HepG2 (cell line): Measurements from ENCODE around the gene CHD9NB. TPM values are rescaled to one million over a fixed set of nuclear protein-coding genes. Genes with fewer than 3 reads are reported as not detected.

Experiments
- AKAP8 ChIP-seq: sonication (generic); formaldehyde crosslinking; IDR thresholded peaks from 2 replicates; pipeline ENCODE4 v1.5.1; 2020; ENCODE audit warnings: mild to moderate bottlenecking, missing genetic modification reagents
- ERF ChIP-seq: IDR thresholded peaks from 2 replicates; pipeline ENCODE4 v1.6.1; 2018; ENCODE audit warnings: missing biosample characterization, missing genetic modification reagents
- GTF3A ChIP-seq: sonication (generic); formaldehyde crosslinking; conservative IDR thresholded peaks from 2 replicates; pipeline ENCODE4 v1.4.0; 2020; ENCODE audit warnings: mild to moderate bottlenecking, missing genetic modification reagents
- HCFC1 ChIP-seq: fragments of 150-350 bp; IDR thresholded peaks from 2 replicates; pipeline ENCODE4 v1.6.1; 2014; ENCODE audit warnings: low read depth, low read length
- KDM2A ChIP-seq: sonication (generic); formaldehyde crosslinking; IDR thresholded peaks from 2 replicates; pipeline ENCODE4 v1.4.0; 2020; ENCODE audit warnings: low read depth, missing genetic modification reagents, borderline replicate concordance
- MAFG ChIP-seq: sonication (generic); formaldehyde crosslinking; IDR thresholded peaks from 2 replicates; pipeline ENCODE4 v1.5.1; 2020; ENCODE audit warnings: mild to moderate bottlenecking, missing genetic modification reagents
- NFE2 ChIP-seq: sonication (generic); formaldehyde crosslinking; IDR thresholded peaks from 2 replicates; pipeline ENCODE4 v1.4.0; 2020; ENCODE audit warnings: missing genetic modification reagents
- NFYC ChIP-seq: IDR thresholded peaks from 2 replicates; pipeline ENCODE4 v1.6.1; 2016; ENCODE audit warnings: missing genetic modification reagents, missing compliant biosample characterization
- RAD21 ChIP-seq: fragments of 450-650 bp; formaldehyde crosslinking; IDR thresholded peaks from 2 replicates; pipeline ENCODE4 v1.5.0; 2020; ENCODE audit warnings: mild to moderate bottlenecking
- SMARCE1 ChIP-seq: fragments of 450-650 bp; IDR thresholded peaks from 2 replicates; pipeline ENCODE4 v1.6.1; 2017; ENCODE audit warnings: borderline replicate concordance
- SNAPC2 ChIP-seq: sonication (generic); formaldehyde crosslinking; IDR thresholded peaks from 2 replicates; pipeline ENCODE4 v1.8.1; 2022; ENCODE audit warnings: mild to moderate bottlenecking, missing genetic modification reagents
- SP140L ChIP-seq: sonication (generic); formaldehyde crosslinking; IDR thresholded peaks from 2 replicates; pipeline ENCODE4 v1.4.0; 2020; ENCODE audit warnings: missing genetic modification reagents, borderline replicate concordance
- SSRP1 ChIP-seq: IDR thresholded peaks from 2 replicates; pipeline ENCODE4 v1.6.1; 2016; ENCODE audit warnings: control low read depth
- TEAD2 ChIP-seq: sonication (generic); formaldehyde crosslinking; IDR thresholded peaks from 2 replicates; pipeline ENCODE4 v1.9.0; 2021; ENCODE audit warnings: missing genetic modification reagents
- ZBTB38 ChIP-seq: sonication (generic); formaldehyde crosslinking; IDR thresholded peaks from 2 replicates; pipeline ENCODE4 v1.5.1; 2020; ENCODE audit warnings: mild to moderate bottlenecking, missing genetic modification reagents
- ZBTB42 ChIP-seq: sonication (generic); formaldehyde crosslinking; IDR thresholded peaks from 2 replicates; pipeline ENCODE4 v1.5.0; 2020; ENCODE audit warnings: mild to moderate bottlenecking, missing genetic modification reagents
- ZMAT3 ChIP-seq: sonication (generic); formaldehyde crosslinking; conservative IDR thresholded peaks from 2 replicates; pipeline ENCODE4 v1.7.0; 2021; ENCODE audit warnings: missing genetic modification reagents
- ZNF501 ChIP-seq: sonication (generic); formaldehyde crosslinking; IDR thresholded peaks from 2 replicates; pipeline ENCODE4 v1.5.1; 2020; ENCODE audit warnings: mild to moderate bottlenecking, moderate library complexity, missing genetic modification reagents
- polyA plus RNA-seq, 8 experiments: library from polyadenylated mRNA; depleted of rRNA in 3 of 8; stranded (reverse) in 7 of 8; unstranded in 1 of 8; fragments of >200 nt; fragmentation: Illumina TruSeq in 4 of 8; extraction: Trizol in 4 of 8; gene quantifications; 2 replicates each; pipeline versions ENCODE4 v1.2.1 to v1.2.3, GENCODE V29; 2011 to 2016; ENCODE audit warnings: low read depth in 4 of 8, missing spikeins in 1 of 8, mixed read lengths in 1 of 8; ENCODE audit not compliant: insufficient read depth in 1 of 8
- total RNA-seq, 5 experiments: library from RNA; depleted of rRNA; stranded (reverse); fragments of >200 nt; fragmentation: Illumina TruSeq; extraction: Trizol; gene quantifications; 2 replicates each; pipeline ENCODE4 v1.2.3, GENCODE V29; 2016; ENCODE audit warnings: low read depth in 1 of 5
- TF ChIP-seq, protein P1 (sequence below): IDR thresholded peaks from 2 replicates; pipeline ENCODE4 v1.6.1; 2016; ENCODE audit warnings: control low read depth
- TF ChIP-seq, protein P2 (sequence below): sonication (generic); formaldehyde crosslinking; IDR thresholded peaks from 2 replicates; pipeline ENCODE4 v1.5.1; 2020; ENCODE audit warnings: missing genetic modification reagents, mild to moderate bottlenecking, borderline replicate concordance
- TF ChIP-seq, protein P3 (sequence below), 2 experiments: fragments of 450-650 bp in 1 of 2; sonication (generic) in 1 of 2; formaldehyde crosslinking; IDR thresholded peaks; 2 replicates each; pipeline versions ENCODE4 v1.5.0 to v1.8.0; 2020 to 2022; ENCODE audit warnings: mild to moderate bottlenecking in 1 of 2, missing genetic modification reagents in 1 of 2
- TF ChIP-seq, protein P4 (sequence below): sonication (generic); formaldehyde crosslinking; IDR thresholded peaks from 2 replicates; pipeline ENCODE4 v1.8.1; 2023; ENCODE audit warnings: mild to moderate bottlenecking, missing genetic modification reagents, borderline replicate concordance
- TF ChIP-seq, protein P5 (sequence below): IDR thresholded peaks from 2 replicates; pipeline ENCODE4 v1.6.1; 2016; ENCODE audit warnings: missing genetic modification reagents, missing compliant biosample characterization

Gene CHD9NB
- total and polyA plus RNA-seq, 2 of the 13 experiments (the other 11 are each of a cell fraction or from before 2014, with no cell fraction given): 0.17 to 0.18 TPM

DNA sequence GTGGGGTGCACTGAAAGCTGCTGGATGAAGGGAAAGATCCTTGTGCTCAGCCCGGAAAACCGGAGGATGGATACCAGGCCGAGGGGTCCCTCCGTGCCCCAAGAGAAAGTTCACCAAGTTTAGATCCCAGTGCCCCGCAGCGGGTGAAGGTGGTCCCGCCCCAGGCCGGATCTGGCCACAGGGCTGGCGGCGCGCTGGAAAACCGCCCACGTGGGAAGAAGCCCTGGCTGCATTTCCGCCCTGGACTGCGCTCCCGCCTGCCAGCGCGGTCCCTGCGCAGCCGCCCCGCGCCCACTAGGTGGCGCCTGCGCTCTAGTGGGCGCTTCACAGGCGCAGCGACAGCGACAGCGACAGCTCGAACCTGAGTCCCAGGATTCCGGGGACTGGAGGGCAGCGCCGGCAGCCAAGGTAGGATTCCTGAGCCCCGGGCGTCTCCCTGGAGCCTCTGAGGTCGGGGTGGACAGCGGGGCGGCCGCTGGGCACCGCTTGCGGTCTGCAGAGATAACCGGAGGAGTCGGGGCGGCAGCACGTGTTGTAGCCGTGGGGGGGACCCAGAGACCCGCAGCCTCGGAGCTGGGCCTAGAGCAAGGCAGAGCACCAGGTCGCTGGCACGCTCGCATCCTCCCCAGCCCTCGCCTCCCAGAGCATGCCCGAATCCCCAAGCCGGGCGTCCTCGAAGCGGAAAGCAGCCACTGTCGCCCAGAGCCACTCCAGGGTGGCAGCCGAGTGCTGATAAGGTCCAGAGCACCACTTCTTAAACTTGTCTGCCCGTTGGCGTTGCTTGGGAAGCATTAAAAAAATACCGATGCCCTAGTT is 2.2 kb upstream of the CHD9NB start, which contains the start of gene CHD9 (continued):
- TF ChIP-seq NFE2 (no peak), MAFG (0 out of 2 replicates have a peak, but pooled peaks have one; percentile 14), AKAP8 (CRISPR knock-in tag) (peak; percentile 94), NFYC (peak; percentile 58; the same call in 1 of the 2 replicates), SMARCE1 (no peak), ERF (CRISPR knock-in tag) (peak; percentile 98), ZMAT3 (CRISPR knock-in tag) (peak; percentile 97), SP140L (CRISPR knock-in tag) (0 out of 2 replicates have a peak, but pooled peaks have one; percentile 48), SNAPC2 (CRISPR knock-in tag) (peak; percentile 48; the same call in 1 of the 2 replicates), ZBTB42 (CRISPR knock-in tag) (peak; percentile 97), ZBTB38 (CRISPR knock-in tag) (peak; percentile 72), GTF3A (CRISPR knock-in tag) (no peak), HCFC1 (no peak; the same call in 1 of the 2 replicates), SSRP1 (CRISPR knock-in tag) (peak; percentile 74; the same call in 1 of the 2 replicates), ZNF501 (CRISPR knock-in tag) (peak; percentile 99), RAD21 (CRISPR knock-in tag) (peak; percentile 100), KDM2A (CRISPR knock-in tag) (peak; percentile 99), TEAD2 (CRISPR knock-in tag) (no peak; the same call in 1 of the 2 replicates)
- TF ChIP-seq, protein P1, sequence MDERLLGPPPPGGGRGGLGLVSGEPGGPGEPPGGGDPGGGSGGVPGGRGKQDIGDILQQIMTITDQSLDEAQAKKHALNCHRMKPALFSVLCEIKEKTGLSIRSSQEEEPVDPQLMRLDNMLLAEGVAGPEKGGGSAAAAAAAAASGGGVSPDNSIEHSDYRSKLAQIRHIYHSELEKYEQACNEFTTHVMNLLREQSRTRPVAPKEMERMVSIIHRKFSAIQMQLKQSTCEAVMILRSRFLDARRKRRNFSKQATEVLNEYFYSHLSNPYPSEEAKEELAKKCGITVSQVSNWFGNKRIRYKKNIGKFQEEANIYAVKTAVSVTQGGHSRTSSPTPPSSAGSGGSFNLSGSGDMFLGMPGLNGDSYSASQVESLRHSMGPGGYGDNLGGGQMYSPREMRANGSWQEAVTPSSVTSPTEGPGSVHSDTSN (CRISPR knock-in tag): no peak
- TF ChIP-seq, protein P2, sequence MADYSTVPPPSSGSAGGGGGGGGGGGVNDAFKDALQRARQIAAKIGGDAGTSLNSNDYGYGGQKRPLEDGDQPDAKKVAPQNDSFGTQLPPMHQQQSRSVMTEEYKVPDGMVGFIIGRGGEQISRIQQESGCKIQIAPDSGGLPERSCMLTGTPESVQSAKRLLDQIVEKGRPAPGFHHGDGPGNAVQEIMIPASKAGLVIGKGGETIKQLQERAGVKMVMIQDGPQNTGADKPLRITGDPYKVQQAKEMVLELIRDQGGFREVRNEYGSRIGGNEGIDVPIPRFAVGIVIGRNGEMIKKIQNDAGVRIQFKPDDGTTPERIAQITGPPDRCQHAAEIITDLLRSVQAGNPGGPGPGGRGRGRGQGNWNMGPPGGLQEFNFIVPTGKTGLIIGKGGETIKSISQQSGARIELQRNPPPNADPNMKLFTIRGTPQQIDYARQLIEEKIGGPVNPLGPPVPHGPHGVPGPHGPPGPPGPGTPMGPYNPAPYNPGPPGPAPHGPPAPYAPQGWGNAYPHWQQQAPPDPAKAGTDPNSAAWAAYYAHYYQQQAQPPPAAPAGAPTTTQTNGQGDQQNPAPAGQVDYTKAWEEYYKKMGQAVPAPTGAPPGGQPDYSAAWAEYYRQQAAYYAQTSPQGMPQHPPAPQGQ: peak; percentile 68; the same call in 1 of the 2 replicates
- TF ChIP-seq, protein P3, sequence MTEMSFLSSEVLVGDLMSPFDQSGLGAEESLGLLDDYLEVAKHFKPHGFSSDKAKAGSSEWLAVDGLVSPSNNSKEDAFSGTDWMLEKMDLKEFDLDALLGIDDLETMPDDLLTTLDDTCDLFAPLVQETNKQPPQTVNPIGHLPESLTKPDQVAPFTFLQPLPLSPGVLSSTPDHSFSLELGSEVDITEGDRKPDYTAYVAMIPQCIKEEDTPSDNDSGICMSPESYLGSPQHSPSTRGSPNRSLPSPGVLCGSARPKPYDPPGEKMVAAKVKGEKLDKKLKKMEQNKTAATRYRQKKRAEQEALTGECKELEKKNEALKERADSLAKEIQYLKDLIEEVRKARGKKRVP (CRISPR knock-in tag; IDR thresholded peaks at IDR 0.05): peak in 1 of 2 experiments; percentile 63; a peak in 2 of 4 replicates
- TF ChIP-seq, protein P4, sequence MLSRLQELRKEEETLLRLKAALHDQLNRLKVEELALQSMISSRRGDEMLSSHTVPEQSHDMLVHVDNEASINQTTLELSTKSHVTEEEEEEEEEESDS (CRISPR knock-in tag): no peak; the same call in 1 of the 2 replicates
- TF ChIP-seq, protein P5, sequence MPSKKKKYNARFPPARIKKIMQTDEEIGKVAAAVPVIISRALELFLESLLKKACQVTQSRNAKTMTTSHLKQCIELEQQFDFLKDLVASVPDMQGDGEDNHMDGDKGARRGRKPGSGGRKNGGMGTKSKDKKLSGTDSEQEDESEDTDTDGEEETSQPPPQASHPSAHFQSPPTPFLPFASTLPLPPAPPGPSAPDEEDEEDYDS (CRISPR knock-in tag): peak; percentile 58; the same call in 1 of the 2 replicates
